Measurements from ENCODE around the gene FBXO22.

GRCh38 chr15:75989045-75989444, 85.4 kb downstream of the FBXO22 start:
- TF ChIP-seq BHLHE40 (IDR thresholded peaks at IDR 0.05; ENCODE audit: low read length) (no peak), E2F1 (CRISPR knock-in tag; IDR thresholded peaks at IDR 0.05) (no peak), ZMAT5 (CRISPR knock-in tag; IDR thresholded peaks at IDR 0.05; ENCODE audit: borderline replicate concordance, low read depth) (no peak), KDM1A (CRISPR knock-in tag; IDR thresholded peaks at IDR 0.05) (no peak), STAT6 (CRISPR knock-in tag; IDR thresholded peaks at IDR 0.05; ENCODE audit: borderline replicate concordance) (no peak), ZMAT3 (CRISPR knock-in tag; conservative IDR thresholded peaks at IDR 0.05) (no peak), RBM22 (optimal IDR thresholded peaks at IDR 0.05; ENCODE audit: low read length) (no peak), POLR2AphosphoS5 (IDR thresholded peaks at IDR 0.05; ENCODE audit: low read depth, low read length) (no peak), GRHL1 (CRISPR knock-in tag; conservative IDR thresholded peaks at IDR 0.05) (no peak), ZNF280D (CRISPR knock-in tag; IDR thresholded peaks at IDR 0.05) (no peak), TBP (CRISPR knock-in tag; IDR thresholded peaks at IDR 0.05) (no peak), ETV5 (CRISPR knock-in tag; IDR thresholded peaks at IDR 0.05; ENCODE audit: borderline replicate concordance) (no peak), E2F5 (CRISPR knock-in tag; conservative IDR thresholded peaks at IDR 0.05) (no peak), CTCF (CRISPR knock-in tag; IDR thresholded peaks at IDR 0.05) (no peak)

Measured in HepG2 (cell line).